ENCODE data around the gene ITGB1. TPM values are rescaled to one million over a fixed set of nuclear protein-coding genes. Genes with fewer than 3 reads are reported as not detected.
A peak's percentile ranks its signal among the peaks of the same experiment; 100 is the strongest.

ITGB1 gene
- total RNA-seq, 1 experiment from 2014 or later, result 223 TPM

GRCh38 chr10:32942081-32942480, 15.9 kb downstream of the ITGB1 start:
- Histone ChIP-seq H3K4me2 (ENCODE audit: insufficient read depth, insufficient read length, low read length) (peak overlapping the region; percentile 14), H4K91ac (ENCODE audit: insufficient read length, low read depth, low read length) (no peak overlapping the region), H4K20me1 (ENCODE audit: control insufficient read depth, insufficient read depth, insufficient read length) (no peaks in the 10 kb centered on the region), H3K56ac (ENCODE audit: insufficient read length, low read depth, low read length) (no peak overlapping the region), H3K79me1 (ENCODE audit: insufficient read depth, low read depth, low read length, poor library complexity, severe bottlenecking) (peaks cover 6% of the 10 kb centered on the region), H3T11ph (ENCODE audit: low read length) (no peak overlapping the region), H3K18ac (ENCODE audit: insufficient read length, low read depth, low read length) (no peak overlapping the region), H3K27ac (ENCODE audit: insufficient read length, low read depth, low read length) (no peak overlapping the region), H3K79me2 (ENCODE audit: insufficient read depth, low read length) (peaks cover 70% of the 10 kb centered on the region), H2BK15ac (ENCODE audit: low read depth, low read length) (no peak overlapping the region), H4K8ac (replicated peaks; ENCODE audit: insufficient read length, low read depth, low read length) (no peak overlapping the region), H3K9me3 (ENCODE audit: control insufficient read depth, low read depth, low read length) (no peaks in the 10 kb centered on the region), H2AK5ac (ENCODE audit: insufficient read length, low read length) (no peak overlapping the region), H4K5ac (ENCODE audit: insufficient read length, low read depth, low read length) (no peak overlapping the region), H3K9ac (ENCODE audit: extremely low read depth, insufficient read length, low read length) (no peak overlapping the region), H3K14ac (ENCODE audit: insufficient read depth, low read length) (no peak overlapping the region), H3K27me3 (ENCODE audit: insufficient read depth, low read length) (no peaks in the 10 kb centered on the region), H3K23me2 (ENCODE audit: insufficient read length, low read depth, low read length, poor library complexity, severe bottlenecking) (no peaks in the 10 kb centered on the region), H3K4me1 (ENCODE audit: insufficient read depth, low read length) (peaks cover 20% of the 10 kb centered on the region; the same call in 1 of the 2 replicates), H2AFZ (ENCODE audit: low read length) (no peak overlapping the region), H2BK120ac (ENCODE audit: low read depth, low read length, poor library complexity, severe bottlenecking) (no peak overlapping the region), H2BK20ac (ENCODE audit: low read depth, low read length, poor library complexity, severe bottlenecking) (no peak overlapping the region), H2BK5ac (ENCODE audit: insufficient read length, low read length) (no peak overlapping the region), H2BK12ac (ENCODE audit: insufficient read length, low read depth, low read length) (no peak overlapping the region), H3K4ac (ENCODE audit: low read depth, low read length) (no peak overlapping the region), H3K23ac (ENCODE audit: insufficient read length, low read depth, low read length) (no peak overlapping the region)
- no peaks in the 10 kb centered on the region for H3K27me3 Mint-ChIP-seq (ENCODE audit: low read depth)
- H3K4me1 Mint-ChIP-seq, result peaks cover 45 to 64% of the 10 kb centered on the region in 2 experiments
- DNase-seq, result no peak
- peaks cover 0 to 2% (median 0%) of the 10 kb centered on the region in 3 experiments; a peak in 1 of 7 replicates for H3K36me3 Mint-ChIP-seq (ENCODE audit: insufficient read depth in 1 of 3, low read depth in 3 of 3)
- no peaks in the 10 kb centered on the region for H3K9me3 Mint-ChIP-seq
- WGBS (ENCODE audit: extremely low coverage, insufficient read length, low lambda C conversion rate), result no CpG with 5 or more reads among the region's 1 CpG
- no peak for TF ChIP-seq CTCF (conservative IDR thresholded peaks at IDR 0.05)
- H3K27ac Mint-ChIP-seq, result peak overlapping the region in 1 of 3 experiments; percentile 3; a peak in 1 of 7 replicates
- H3K4me3 Mint-ChIP-seq, result no peak overlapping the region

Measured in H9 (cell line).